GM19452 (cell line): ENCODE data around the gene BCKDHA.

Source experiments
- ATAC-seq: cut with Tn5 transposase; IDR thresholded peaks from one replicate; pipeline ENCODE4 v1.9.1; 2021; ENCODE audit not compliant: unreplicated experiment

The BCKDHA gene

GRCh38 chr19:41397086-41398049 is at the start of gene BCKDHA, which contains the start of gene EXOSC5:
TSS of gene BCKDHA (plus strand) at chr19:41397818. CDS start at chr19:41397828, 10 bp downstream.
TSS of gene EXOSC5 (minus strand) at chr19:41397359. CDS start at chr19:41397328, 31 bp downstream.
- peak; percentile 91 for ATAC-seq

GRCh38 chr19:41350735-41351338 is 46.8 kb upstream of the BCKDHA start:
- ATAC-seq: peak; percentile 4

GRCh38 chr19:41351339-41352245 is 46.0 kb upstream of the BCKDHA start:
- peak; percentile 39 for ATAC-seq

- no peak for ATAC-seq
These were observed 45.4 kb upstream of the BCKDHA start for GRCh38 chr19:41352279-41352608.

- no peak for ATAC-seq
These were observed 44.8 kb upstream of the BCKDHA start for GRCh38 chr19:41352609-41353465.

- ATAC-seq: peak; percentile 40
These were observed 43.9 kb upstream of the BCKDHA start, which contains the start of gene TGFB1 for GRCh38 chr19:41353466-41354342. TSS of gene TGFB1 (minus strand) at chr19:41353922. CDS start at chr19:41353044, 878 bp downstream.

GRCh38 chr19:41354343-41354953 is 43.2 kb upstream of the BCKDHA start:
- ATAC-seq: no peak

- ATAC-seq: no peak
These were observed 42.6 kb upstream of the BCKDHA start for GRCh38 chr19:41355035-41355434.

GRCh38 chr19:41355802-41356201 is 41.8 kb upstream of the BCKDHA start:
- ATAC-seq: no peak

- no peak for ATAC-seq
These were observed 40.5 kb upstream of the BCKDHA start for GRCh38 chr19:41356984-41357739.

- no peak for ATAC-seq
These were observed 39.9 kb upstream of the BCKDHA start for GRCh38 chr19:41357746-41358145.

- ATAC-seq: no peak
These were observed 37.9 kb upstream of the BCKDHA start for GRCh38 chr19:41359741-41360140.

- no peak for ATAC-seq
These were observed 35.3 kb upstream of the BCKDHA start for GRCh38 chr19:41362143-41362847.

GRCh38 chr19:41363371-41363752 is 34.3 kb upstream of the BCKDHA start:
- ATAC-seq: no peak

- ATAC-seq: peak; percentile 80
These were observed 33.7 kb upstream of the BCKDHA start, which contains the start of gene B9D2 for GRCh38 chr19:41363753-41364523. TSS of gene B9D2 (minus strand) at chr19:41364149. CDS start at chr19:41363519, 630 bp downstream.
